Right kidney (tissue), 1 donor: ENCODE results near the gene TMEM150A.
"Not testable (repeated sequence)": the region's sequence is repeated elsewhere in the genome, so short reads cannot be mapped to it uniquely, and the experiment has no call there.

ENCODE experiments used
- DNase-seq: peaks from one replicate; pipeline ENCODE4 v3.0.0-alpha.2; 2016

TMEM150A gene

DNA sequence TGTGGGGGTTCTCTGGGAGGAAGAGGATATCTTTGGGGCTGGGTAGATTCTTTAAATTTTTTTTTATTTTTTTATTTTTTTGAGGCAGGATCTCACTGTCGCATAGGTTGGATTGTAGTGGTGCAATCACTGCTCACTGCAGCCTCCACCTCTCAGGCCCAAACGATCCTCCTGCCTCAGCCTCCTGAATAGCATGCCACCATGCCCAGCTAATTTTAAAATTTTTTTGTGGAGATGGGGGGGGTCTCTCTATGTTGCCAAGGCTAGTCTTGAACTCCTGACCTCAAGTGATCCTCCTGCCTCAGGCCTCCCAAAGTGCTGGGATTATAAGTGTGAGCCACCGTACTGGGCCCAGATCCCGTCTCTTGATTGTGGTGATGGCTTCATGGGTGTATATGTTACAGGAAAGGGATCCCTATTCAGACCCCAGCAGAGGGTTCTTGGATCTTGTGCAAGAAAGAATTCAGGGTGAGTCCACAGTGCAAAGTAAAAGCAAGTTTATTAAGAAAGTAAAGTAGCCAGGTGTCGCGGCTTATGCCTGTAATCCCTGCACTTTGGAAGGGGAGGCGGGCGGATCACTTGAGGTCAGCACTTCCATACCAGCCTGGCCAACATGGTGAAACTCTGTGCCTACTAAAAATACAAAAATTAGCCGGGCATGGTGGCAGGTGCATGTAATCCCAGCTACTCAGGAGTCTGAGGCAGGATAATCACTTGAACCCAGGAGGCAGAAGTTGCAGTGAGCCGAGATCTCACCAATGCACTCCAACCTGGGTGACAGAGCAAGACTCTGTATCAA, 11.4 kb upstream of the TMEM150A start:
- no peak for DNase-seq

DNA sequence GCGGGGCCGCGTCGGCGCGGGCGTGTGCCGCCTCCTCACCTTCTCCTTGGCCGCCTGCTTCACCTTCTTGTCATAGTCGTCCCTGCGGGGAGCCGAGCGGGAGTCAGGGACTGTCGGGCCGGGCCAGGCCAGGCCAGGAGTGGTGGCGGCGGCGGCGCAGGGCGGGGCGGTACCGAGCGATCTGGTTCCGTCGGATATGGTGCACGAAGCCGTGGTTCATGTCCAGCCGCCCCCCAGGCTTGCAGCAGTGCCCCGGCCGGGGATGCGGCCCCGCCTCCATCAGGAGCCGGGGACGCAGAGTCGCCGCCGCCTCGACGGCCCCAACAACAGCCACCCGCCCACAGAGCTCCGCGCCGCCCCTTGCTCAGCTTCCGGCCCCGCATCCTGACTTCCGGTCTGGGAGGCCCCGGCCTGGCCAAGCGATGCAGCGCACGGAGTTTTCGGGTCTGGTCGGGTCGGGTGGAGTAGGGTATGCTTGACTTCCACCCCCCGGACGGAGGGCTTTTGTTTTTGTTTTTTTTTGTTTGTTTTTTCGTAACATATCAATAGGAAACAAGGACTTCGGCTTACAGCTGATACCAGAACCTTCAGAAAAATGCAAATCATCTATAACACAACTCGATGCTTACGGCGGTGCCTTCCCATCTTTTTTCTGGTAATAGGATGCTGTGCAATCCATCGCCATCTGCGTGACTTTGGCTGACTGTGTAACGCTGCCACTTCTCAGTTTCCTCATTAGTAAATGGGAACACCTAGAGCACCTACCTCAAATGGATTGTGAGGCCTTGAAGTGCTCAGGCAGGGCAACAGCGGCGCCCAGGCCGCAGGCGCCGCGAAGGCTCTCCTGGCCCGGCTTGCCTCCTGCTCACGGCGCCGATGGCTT, 9.4 kb upstream of the TMEM150A start, which contains the start of gene C2orf68:
Gene C2orf68 (minus strand): TSS at position 362 of the 883 bp plus-strand sequence. CDS start 82 bp downstream, at position 280.
- DNase-seq = peak; percentile 89

DNA sequence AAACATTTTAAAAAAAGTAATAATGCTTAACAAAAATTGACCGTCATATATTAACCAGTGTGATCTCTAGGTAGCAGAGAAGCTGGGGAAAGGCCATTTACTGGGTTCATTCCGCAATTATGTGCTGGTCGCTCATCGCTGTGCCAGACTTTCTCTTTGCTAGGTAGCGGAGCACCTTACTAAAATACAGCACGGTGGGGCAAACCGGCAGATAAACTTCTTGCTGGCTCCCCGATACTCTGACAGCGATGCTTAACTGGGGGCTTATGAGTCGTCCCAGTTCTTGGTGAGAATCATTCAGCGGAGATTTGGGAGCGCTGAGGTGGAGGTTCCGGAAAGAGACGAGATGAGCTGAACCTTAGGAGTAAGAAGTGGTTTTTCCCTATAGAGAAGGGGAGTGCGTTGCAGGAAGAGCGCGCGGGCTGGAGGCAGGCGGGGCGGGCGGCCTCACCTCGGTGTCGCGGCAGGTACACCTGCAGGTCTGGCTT, 8.8 kb upstream of the TMEM150A start:
- no peak for DNase-seq

DNA sequence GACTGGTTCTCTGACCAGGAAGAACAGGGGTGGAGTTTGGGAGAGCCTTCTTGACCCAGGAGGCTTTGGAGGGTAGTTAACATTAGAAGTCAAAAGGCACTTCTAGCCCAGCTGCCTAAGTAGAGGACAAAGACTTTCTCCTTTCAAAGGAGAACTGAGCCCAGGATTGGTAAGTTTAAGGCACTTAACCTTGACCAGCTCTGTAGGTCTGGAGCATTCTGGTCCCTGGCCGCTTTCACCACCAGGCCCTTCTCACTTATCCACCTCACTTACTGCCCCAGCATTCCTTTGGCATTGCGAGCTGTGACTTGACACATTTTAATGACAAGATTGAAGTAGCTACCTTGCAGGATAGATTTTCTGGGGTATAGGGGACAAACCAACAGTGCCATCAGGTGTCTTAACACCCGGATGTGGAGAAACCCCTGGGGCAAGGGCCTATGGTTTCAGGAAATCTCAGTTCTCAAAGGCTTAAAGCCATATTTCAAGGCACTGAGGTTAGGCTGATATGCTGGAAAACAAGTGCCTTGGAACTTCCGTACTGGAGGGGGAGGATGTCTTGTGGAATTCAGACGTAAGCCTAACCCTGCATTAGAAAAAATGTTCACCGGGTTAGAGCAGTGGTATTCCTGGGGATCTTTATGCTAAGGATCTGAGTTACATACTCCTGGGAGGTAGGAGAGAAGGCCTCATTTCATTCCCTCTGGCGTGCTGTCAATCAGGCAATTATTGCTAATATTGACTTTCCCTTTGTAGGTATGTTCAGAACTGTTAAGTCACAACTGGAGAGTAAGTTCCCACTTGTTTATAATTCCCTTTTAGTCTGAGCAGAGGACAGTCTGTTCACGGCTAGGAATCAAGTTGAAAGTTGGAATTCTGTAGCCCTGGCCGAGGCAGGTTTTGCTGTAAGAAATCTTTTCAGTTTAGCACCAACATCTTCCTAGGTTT, 5.0 kb upstream of the TMEM150A start:
- DNase-seq = no peak

DNA sequence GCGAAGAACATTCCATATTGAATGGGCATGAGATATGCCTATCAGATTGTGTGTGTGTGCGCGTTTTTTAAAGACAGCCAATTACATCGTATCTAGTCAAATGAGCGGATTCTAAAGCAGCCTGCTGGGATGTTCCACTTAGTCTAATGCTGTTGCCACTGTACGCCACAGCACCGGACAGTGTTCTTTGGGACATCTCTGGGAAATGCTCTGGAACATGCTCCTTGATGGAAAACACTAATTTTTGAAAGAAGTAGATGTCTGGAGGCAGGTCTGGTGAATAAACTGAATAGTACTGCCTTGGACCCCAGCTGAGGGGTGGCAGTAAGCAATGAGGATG, 3.6 kb upstream of the TMEM150A start:
- no peak for DNase-seq

DNA sequence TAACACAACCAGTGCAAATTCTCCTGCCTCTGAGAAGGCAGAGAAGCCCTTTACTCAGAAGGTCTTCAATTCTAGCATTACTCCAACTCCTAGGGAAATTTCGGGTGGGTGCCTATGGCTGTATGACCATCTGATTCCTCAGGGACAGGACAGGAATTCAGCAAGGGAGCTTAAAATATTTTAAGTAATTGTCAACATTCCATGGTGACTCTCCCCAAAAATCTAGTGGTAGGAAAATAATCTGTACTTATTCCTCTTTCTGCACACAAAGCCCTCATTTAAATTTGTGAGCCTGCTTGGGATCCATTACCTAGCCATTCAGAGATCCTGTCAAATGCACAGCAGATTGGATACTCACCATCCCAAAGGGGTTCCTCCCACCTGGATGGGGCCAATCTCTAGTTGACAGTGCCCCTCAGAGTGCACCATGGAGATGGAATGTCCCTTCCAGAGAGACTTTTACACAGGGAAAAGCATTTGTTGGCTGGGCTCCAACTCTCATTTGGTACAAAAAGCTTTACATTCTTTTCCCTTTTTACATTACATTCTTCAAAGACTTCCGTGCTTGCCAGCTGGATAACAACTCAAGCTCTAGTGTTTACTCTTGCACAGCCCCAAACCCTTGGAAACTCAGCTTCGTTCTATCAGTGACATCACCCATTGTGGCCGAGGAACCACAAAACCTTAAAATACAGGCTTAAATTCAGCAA, 3.1 kb upstream of the TMEM150A start:
- DNase-seq = no peak

DNA sequence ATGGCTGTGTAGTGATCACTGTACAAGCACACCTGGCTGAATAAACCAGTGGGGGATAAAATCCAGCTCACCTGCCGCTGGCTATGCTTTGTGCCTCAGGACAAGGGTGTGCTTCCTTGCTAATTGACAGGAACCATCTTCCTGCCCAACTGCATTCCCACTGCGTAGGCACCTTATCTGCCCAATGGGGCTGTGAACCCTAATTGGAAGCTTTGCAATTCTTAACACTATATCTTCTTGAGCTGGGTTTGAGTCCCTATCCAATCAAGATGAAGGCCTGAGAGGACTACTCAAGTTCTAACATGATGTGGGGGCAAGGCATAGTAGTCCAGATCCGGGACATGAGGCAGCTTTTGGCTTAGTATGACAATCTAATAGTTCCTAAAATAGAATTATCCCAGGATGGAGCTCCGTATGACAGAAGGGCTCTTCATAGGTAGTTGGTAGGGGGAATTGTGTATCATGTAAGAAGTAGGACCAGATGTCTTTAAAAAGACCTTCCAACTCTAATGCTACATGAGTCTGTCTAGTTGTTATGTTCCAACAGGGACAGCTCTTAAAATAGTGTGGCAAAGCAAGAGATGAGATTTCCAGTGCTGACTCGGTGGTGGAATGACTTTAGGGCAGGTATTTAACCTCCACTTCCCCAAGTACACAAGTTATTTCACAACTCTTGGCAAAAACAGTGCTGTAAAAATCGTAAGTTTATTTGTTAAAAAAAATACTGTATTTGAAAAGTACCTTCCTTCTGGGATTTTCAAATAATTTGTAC, 2.3 kb upstream of the TMEM150A start:
- no peak for DNase-seq

DNA sequence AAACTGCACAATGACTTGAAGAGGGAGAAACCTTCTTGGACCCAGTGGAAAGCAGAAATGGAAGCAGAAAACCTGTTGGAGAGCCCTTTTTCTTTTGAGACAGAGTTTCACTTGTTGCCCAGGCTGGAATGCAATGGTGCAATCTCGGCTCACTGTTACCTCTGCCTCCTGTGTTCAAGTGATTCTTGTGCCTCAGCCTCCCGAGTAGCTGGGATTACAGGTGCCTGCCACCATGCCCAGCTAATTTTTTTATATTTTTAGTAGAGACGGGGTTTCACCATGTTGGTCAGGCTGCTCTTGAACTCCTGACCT, 1.6 kb upstream of the TMEM150A start:
- DNase-seq = not testable (repeated sequence)

DNA sequence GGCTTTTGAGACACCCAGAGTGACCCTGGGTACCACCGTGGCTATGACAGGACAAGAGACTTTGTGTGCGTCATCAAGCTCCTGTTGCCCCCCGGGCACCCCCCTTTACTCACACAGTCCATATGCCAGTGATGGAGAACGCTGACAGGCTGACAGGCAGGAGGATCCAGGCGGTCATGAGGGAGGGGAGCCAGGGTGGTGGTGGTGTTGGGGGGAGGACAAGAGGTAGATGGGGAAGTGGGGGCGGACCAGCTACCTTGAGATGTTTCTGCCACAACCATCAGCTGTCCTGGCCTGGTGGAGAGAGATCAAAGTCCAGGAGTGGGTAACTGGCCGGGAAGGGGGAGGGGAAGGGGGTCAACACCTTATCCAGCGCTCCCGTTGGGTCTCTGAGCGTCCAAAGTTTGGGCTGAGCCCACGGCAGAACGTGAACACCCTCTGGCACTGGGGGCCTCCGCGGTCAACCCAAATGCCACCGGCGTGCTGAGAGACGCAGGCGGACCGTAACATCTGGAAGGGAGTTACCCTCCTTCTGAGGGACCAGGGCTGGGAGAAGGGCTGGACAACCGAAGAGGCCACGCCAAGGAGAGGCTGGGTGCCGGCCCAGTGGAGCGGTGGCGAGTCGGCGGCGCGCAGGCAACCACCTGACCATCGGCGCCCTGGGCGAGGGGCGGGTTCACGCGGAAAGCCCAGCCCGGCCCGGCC, 575 bp downstream of the TMEM150A start:
- no peak for DNase-seq

DNA sequence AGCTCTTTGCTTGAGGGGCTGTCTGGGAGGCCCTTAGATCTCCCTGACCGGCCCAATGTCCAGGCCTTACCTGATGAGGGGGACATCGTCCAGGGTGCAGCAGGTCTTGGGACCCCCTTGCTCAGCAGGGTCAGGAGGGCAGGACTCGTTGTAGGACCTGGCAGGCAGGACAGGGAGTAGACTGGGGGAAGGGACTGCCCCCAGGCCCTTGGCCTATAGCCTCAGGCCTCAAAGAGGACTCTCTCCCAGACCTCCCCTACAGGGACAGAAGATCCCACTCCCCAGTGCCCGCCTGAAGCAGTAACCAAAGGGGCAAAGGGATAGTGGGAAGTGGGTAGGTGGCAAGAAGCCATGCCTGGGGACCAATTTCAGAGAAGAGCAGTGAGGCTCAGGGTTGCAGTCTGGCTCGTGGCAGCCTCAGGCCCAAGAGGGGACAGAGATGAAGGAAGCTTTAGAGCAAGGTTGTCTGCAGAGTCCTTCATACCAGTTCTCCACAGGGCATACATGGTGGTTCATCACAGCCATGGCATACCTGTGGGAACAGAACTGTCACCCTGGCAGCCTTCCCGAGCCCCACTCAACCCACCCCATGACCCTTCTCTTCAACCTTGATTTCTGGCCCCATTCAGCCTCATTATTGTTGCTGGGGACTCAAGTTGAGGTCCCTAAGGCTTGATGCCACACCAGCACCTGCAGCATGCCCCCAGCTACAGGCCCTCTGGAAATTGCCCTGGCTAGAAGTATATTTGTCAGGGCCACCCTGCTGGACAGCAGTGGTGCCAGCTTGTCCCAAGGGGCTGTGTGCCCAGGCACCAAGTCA, 1.3 kb downstream of the TMEM150A start:
- DNase-seq = no peak

DNA sequence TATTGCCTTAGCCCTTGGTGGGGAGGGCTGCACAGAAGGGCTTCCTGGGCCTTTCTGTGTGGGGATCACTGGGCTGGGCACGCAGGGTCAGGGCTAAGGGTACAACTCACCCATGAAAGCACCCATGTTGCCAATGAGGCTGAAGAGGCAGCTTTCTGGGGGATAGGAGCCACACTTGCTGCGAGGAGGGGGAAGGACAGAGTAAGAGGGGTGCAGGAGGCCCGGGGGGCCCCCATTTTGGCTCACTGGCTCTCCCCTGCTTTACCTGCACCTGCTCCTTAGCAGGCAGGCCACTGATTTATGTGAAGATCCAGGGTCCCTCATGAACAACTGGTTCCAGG, 2.3 kb downstream of the TMEM150A start:
- DNase-seq = no peak

DNA sequence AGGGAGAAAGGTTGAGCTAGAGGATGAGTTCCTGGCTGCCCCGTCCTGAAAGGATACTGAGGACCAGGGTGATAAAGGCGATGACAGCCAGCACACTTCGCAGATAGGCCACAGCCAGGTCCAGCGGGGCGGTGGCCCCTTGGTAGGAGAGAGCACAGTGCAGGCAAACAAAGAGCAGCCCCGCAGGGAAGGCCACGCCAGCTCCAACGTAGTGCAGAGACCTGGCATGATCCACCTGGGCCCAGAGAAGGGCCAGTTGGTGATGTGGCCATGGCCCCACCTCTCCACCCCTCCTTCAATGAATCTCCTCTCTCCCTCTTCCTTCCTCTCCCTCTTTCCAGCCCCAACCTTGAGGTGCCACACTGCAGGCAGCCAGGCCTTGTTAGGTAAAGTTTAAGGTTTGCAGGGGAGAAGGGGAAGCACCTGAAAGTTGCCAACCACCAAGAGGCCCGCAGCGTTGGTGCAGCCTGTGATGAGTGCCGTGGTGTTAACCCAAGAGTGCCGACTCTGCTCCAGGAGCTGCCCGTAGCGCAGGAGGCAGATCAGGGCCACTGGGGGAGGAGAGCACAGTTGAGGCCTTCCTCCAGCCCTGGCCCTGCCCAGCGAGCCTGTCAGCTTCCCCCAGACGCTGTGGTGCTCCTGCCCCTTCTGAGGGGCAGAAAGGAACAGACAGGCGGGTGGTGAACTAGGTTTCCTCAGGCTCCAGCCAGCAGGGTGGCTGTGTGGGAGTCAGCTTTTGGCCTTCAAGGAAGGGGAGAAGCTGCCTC, 2.8 kb downstream of the TMEM150A start:
- no peak for DNase-seq

DNA sequence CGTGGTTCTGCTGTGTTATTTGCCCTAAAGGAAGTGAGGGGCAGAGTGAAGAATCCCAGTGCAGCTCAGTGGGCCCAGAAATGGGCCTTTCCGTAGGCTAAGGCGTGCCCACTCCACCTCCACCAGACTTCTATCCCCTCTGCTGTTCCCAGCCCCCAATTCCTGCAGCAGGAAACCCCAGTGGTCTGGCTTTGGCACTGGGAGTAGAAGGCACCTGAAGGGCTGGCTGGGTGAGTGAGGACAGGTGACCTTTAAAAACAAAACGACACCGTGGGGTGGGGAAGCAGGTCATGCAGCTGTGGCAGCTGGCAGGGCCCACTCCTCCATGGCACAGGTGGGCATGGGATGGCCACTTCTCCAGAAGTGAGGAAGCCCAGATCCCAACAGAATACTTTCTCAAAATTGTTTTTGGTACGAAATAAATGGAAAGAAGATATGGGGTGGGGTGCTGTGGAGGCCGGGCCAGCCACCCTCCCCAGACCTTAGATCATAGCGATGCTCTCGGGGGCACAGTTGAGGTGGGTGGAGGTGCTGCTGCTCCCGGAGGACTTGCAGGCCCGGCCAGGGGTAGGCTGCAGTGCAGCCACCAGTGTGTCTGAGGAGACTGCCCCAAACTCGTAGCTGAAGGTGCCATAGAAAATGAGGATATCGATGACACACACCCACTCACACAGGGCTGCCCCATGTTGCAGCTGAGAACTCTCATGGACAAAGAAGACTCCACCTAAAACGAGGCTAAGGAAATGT, 3.7 kb downstream of the TMEM150A start:
- DNase-seq = no peak

DNA sequence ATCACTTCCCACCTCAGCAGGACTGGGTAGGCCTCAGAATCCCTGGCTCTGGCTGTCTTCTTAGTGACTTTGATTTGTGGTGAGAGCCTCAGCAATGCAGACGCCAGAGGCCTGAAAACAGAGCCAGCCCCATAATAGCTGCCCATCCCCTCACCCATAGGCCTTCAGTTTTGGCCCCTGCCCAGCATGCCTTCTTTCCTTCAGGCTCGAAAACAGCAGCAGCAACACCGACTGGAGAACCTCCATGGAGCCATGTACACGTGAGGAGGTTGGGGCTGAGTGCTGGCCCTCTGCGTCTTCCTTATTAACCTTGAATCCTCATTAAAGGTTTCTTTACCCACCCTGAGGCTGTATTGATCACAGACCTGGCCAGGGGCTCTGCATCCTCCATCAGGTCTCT, 5.3 kb downstream of the TMEM150A start:
- DNase-seq = no peak

DNA sequence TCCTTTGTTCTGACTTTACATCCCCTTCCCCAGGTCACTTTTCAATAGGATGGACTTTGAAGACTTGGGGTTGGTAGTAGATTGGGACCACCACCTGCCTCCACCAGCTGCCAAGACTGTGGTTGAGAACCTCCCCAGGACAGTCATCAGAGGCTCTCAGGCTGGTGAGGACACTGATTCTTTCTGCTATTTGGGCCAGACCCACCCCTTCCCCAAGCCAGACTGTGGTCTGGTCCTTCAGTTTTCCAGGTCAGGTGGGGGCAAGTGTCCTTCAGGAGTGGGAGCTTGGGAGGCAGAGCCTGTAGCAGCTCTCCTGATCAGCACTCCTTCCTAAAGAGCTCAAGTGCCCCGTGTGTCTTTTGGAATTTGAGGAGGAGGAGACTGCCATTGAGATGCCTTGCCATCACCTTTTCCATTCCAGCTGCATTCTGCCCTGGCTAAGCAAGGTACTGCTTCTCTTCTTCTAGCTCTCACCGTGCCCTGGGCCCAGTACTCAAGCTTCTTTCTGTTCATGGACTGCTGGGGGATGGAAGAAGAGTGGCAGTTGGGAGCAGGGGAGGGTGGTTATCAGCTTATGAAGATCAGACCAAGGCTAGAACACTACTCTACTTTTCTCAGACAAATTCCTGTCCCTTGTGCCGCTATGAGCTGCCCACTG, 5.9 kb downstream of the TMEM150A start:
- no peak for DNase-seq

DNA sequence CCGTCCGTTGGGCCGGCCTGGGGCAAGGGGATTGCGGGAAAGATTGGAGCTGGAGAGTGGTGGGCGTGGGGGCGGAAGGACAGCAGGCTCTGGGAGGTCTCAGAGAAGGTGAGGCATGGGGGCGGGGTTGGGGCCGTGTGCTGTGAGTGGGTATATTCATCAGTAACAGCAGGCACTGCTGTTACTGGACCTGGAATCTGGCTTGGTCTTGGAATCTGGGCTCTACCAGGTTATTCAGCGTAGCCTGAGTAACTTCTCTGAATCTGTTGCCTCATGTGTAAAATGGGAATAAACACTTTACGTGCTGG, 6.5 kb downstream of the TMEM150A start:
- no peak for DNase-seq

DNA sequence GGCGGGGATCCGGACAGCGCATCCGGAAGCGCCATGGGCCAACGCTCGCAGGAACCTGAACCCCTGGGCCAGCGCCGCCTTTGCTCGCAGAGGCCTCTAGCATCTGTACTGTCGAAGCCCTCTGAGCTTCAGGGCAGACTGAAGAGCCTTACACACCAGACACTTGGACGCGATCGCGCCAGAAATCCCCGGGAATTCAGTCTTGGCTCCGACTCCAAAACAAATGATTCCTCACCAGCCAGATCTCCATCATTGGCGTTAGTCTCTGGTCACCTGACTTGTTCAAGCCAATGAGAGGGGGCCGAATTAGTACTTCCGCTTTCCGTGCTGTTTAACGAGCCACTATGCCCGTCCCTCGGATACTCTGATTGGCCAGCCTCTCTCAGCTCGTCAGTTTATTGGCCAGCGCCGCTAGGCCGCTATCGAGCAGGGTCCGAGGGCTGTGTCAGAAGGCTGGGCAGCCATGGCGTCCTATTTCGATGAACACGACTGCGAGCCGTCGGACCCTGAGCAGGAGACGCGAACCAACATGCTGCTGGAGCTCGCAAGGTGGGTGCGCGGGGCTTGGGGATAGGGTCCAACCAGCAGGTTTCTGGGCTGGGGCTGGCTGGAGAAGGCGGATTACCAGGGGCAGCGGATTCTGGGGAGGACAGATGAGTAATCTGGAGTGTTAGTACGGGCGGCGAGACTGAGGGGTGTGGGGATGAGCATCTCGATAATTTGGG, 7.0 kb downstream of the TMEM150A start, which contains the start of gene RNF181:
Gene RNF181 (plus strand): TSS at position 445 of the 725 bp plus-strand sequence. CDS start 19 bp downstream, at position 464.
- peak; percentile 88 for DNase-seq
